A673 (cell line): Measurements from ENCODE around the gene CHRNA4. TPM values are rescaled to one million over a fixed set of nuclear protein-coding genes. Genes with fewer than 3 reads are reported as not detected.

Experiments used
- BruUV-seq: library from RNA; stranded (reverse); fragments of 400-500 nt; replicated peaks from 2 replicates; lab custom pipeline; 2021; lab: Mats Ljungman, UMichigan
- CTCF ChIA-PET: fragments of 300-600 bp; sonication (Branson Sonifier 250); formaldehyde crosslinking; loops from one replicate; lab custom pipeline; 2022; ENCODE audit warnings: antibody characterized with exemption; lab: Charles Lee
- POLR2A ChIA-PET: fragments of 300-600 bp; sonication (Branson Sonifier 250); formaldehyde crosslinking; loops from one replicate; lab custom pipeline; 2022; ENCODE audit warnings: antibody characterized with exemption; ENCODE audit not compliant: low non-redundant PET; lab: Charles Lee
- DNase-seq: peaks from one replicate; pipeline ENCODE4 v3.0.0-alpha.2; 2015; ENCODE audit warnings: low spot score
- H3K27ac ChIP-seq: fragments of 200-600 bp; sonication (generic); 2 replicates; pipeline ENCODE4 v1.5.1; 2016; ENCODE audit warnings: mixed run types, low read depth, mild to moderate bottlenecking, mixed read lengths, antibody characterized with exemption, low read length; ENCODE audit not compliant: poor library complexity, severe bottlenecking
- H3K27me3 ChIP-seq: fragments of 200-600 bp; sonication (generic); replicated peaks from 2 replicates; pipeline ENCODE4 v1.6.1; 2017; ENCODE audit warnings: mixed run types, low read depth, mild to moderate bottlenecking, mixed read lengths, antibody characterized with exemption, low read length; ENCODE audit not compliant: insufficient read depth, poor library complexity
- H3K36me3 ChIP-seq: fragments of 200-600 bp; sonication (generic); 2 replicates; pipeline ENCODE4 v1.6.1; 2016; ENCODE audit warnings: mixed run types, mild to moderate bottlenecking, mixed read lengths, antibody characterized with exemption, low read length; ENCODE audit not compliant: insufficient read depth, poor library complexity, severe bottlenecking
- H3K4me1 ChIP-seq: fragments of 200-600 bp; sonication (generic); 2 replicates; pipeline ENCODE4 v1.6.1; 2017; ENCODE audit warnings: mixed run types, mild to moderate bottlenecking, mixed read lengths, antibody characterized with exemption, low read length; ENCODE audit not compliant: insufficient read depth, poor library complexity, severe bottlenecking
- H3K4me3 ChIP-seq: fragments of 200-600 bp; sonication (generic); 2 replicates; pipeline ENCODE4 v1.5.1; 2016; ENCODE audit warnings: low read depth, mixed run types, mild to moderate bottlenecking, mixed read lengths, low read length; ENCODE audit not compliant: poor library complexity, severe bottlenecking
- H3K9me3 ChIP-seq: fragments of 200-600 bp; sonication (generic); 2 replicates; pipeline ENCODE4 v1.6.1; 2016; ENCODE audit warnings: mixed run types, low read depth, mild to moderate bottlenecking, mixed read lengths, antibody characterized with exemption, low read length; ENCODE audit not compliant: poor library complexity, severe bottlenecking
- CTCF ChIP-seq: fragments of 300-800, 200-600 bp; sonication (generic); conservative IDR thresholded peaks from 2 replicates; pipeline ENCODE4 v1.5.1; 2017; ENCODE audit warnings: low read depth, mild to moderate bottlenecking, antibody characterized with exemption, low read length, moderate library complexity, mixed read lengths
- EZH2 ChIP-seq: fragments of 200-600 bp; sonication (generic); IDR thresholded peaks from 2 replicates; pipeline ENCODE4 v1.6.1; 2017; ENCODE audit warnings: borderline replicate concordance, low read depth, mild to moderate bottlenecking, mixed read lengths, antibody characterized with exemption, low read length; ENCODE audit not compliant: poor library complexity, severe bottlenecking
- intact Hi-C: fragments of 100-400 bp; cut with micrococcal nuclease; formaldehyde crosslinking; loops from one replicate; pipeline ENCODE4 v1.10.0; 2022; ENCODE audit not compliant: unreplicated experiment
- total RNA-seq: library from RNA; stranded (reverse); gene quantifications from 2 replicates; pipeline ENCODE4 v1.2.3, GENCODE V29; 2021

Gene CHRNA4
- total RNA-seq, 1 experiment from 2014 or later = 0.26 TPM

GRCh38 chr20:63320041-63320511 is 41.1 kb downstream of the CHRNA4 start:
- DNase-seq = no peak
- ChIA-PET POLR2A (no interaction called here), CTCF (no interaction called here)
- Histone ChIP-seq H3K27ac (no peak overlapping the region), H3K27me3 (no peaks in the 10 kb centered on the region), H3K36me3 (no peaks in the 10 kb centered on the region), H3K4me1 (no peaks in the 10 kb centered on the region), H3K9me3 (no peaks in the 10 kb centered on the region), H3K4me3 (no peak overlapping the region)
- no TSS peak for BruUV-seq
- TF ChIP-seq EZH2 (no peak), CTCF (no peak)
- intact Hi-C loops = no loop called here

- H3K4me3 ChIP-seq = no peak overlapping the region
- H3K4me1 ChIP-seq = no peaks in the 10 kb centered on the region
- ChIA-PET POLR2A (no interaction called here), CTCF (no interaction called here)
- no peaks in the 10 kb centered on the region for H3K36me3 ChIP-seq
- DNase-seq = no peak
- no peak for TF ChIP-seq CTCF
- no peak for TF ChIP-seq EZH2
- intact Hi-C loops = no loop called here
- H3K27ac ChIP-seq = no peak overlapping the region
- BruUV-seq = no TSS peak
- no peaks in the 10 kb centered on the region for H3K9me3 ChIP-seq
- H3K27me3 ChIP-seq = no peaks in the 10 kb centered on the region
These were observed 41.7 kb downstream of the CHRNA4 start for GRCh38 chr20:63319164-63320040.

GRCh38 chr20:63318391-63319163 is 42.6 kb downstream of the CHRNA4 start:
- ChIA-PET POLR2A (no interaction called here), CTCF (no interaction called here)
- no peak overlapping the region for H3K27ac ChIP-seq
- intact Hi-C loops = no loop called here
- H3K4me1 ChIP-seq = no peaks in the 10 kb centered on the region
- DNase-seq = no peak
- no peak overlapping the region for H3K4me3 ChIP-seq
- no peaks in the 10 kb centered on the region for H3K9me3 ChIP-seq
- TF ChIP-seq CTCF = no peak
- TF ChIP-seq EZH2 = no peak
- no TSS peak for BruUV-seq
- H3K36me3 ChIP-seq = no peaks in the 10 kb centered on the region
- no peaks in the 10 kb centered on the region for H3K27me3 ChIP-seq
